ENCODE data around the gene CADPS. TPM values are rescaled to one million over a fixed set of nuclear protein-coding genes. Genes with fewer than 3 reads are reported as not detected.

Gene CADPS
- total RNA-seq, 2 donors from 2014 or later: 11.7 to 20.8 TPM

GRCh38 chr3:62387251-62387650, 488.0 kb downstream of the CADPS start:
- no peaks in the 10 kb centered on the region for H3K4me1 Mint-ChIP-seq
- Histone ChIP-seq H3K36me3 (ENCODE audit: control insufficient read depth, insufficient read depth, low read length) (no peaks in the 10 kb centered on the region), H3K4me1 (ENCODE audit: control insufficient read depth, insufficient read depth, low read length) (no peaks in the 10 kb centered on the region), H3K9ac (ENCODE audit: extremely low read depth, low read length, poor library complexity, severe bottlenecking) (no peak overlapping the region), H3K27me3 (ENCODE audit: control insufficient read depth, insufficient read depth, low read length, poor library complexity, severe bottlenecking) (peaks cover 63% of the 10 kb centered on the region), H3K27ac (ENCODE audit: low read depth, low read length) (no peak overlapping the region), H3K4me3 (ENCODE audit: low read length) (no peak overlapping the region), H3K9me3 (ENCODE audit: control insufficient read depth, low read length) (no peaks in the 10 kb centered on the region)
- TF ChIP-seq, protein P1, sequence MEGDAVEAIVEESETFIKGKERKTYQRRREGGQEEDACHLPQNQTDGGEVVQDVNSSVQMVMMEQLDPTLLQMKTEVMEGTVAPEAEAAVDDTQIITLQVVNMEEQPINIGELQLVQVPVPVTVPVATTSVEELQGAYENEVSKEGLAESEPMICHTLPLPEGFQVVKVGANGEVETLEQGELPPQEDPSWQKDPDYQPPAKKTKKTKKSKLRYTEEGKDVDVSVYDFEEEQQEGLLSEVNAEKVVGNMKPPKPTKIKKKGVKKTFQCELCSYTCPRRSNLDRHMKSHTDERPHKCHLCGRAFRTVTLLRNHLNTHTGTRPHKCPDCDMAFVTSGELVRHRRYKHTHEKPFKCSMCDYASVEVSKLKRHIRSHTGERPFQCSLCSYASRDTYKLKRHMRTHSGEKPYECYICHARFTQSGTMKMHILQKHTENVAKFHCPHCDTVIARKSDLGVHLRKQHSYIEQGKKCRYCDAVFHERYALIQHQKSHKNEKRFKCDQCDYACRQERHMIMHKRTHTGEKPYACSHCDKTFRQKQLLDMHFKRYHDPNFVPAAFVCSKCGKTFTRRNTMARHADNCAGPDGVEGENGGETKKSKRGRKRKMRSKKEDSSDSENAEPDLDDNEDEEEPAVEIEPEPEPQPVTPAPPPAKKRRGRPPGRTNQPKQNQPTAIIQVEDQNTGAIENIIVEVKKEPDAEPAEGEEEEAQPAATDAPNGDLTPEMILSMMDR (conservative IDR thresholded peaks at IDR 0.05): no peak
- WGBS, 2 experiments (ENCODE audit: insufficient coverage in 1 of 2, insufficient read length in 1 of 2): 89 to 90% methylated on average over 3 of the region's 3 CpGs
- H3K27me3 Mint-ChIP-seq (ENCODE audit: insufficient read depth): peaks cover 79% of the 10 kb centered on the region
- no peaks in the 10 kb centered on the region for H3K36me3 Mint-ChIP-seq (ENCODE audit: low read depth)
- H3K27ac Mint-ChIP-seq: no peak overlapping the region
- H3K9me3 Mint-ChIP-seq: no peaks in the 10 kb centered on the region
- no peak overlapping the region for H3K4me3 Mint-ChIP-seq
- no peak for DNase-seq

GRCh38 chr3:62379321-62379798, 495.9 kb downstream of the CADPS start:
- no peak overlapping the region for H3K9ac ChIP-seq (ENCODE audit: extremely low read depth, low read length, poor library complexity, severe bottlenecking)
- Mint-ChIP-seq H3K27me3 (ENCODE audit: insufficient read depth) (peaks cover 100% of the 10 kb centered on the region), H3K4me3 (peak overlapping the region; percentile 32), H3K9me3 (no peaks in the 10 kb centered on the region), H3K4me1 (peaks cover 20% of the 10 kb centered on the region), H3K36me3 (ENCODE audit: low read depth) (no peaks in the 10 kb centered on the region), H3K27ac (no peak overlapping the region)
- TF ChIP-seq, protein P1 (conservative IDR thresholded peaks at IDR 0.05): no peak
- H3K27me3 ChIP-seq (ENCODE audit: control insufficient read depth, insufficient read depth, low read length, poor library complexity, severe bottlenecking): peaks cover 93% of the 10 kb centered on the region
- H3K4me3 ChIP-seq (ENCODE audit: low read length): no peak overlapping the region
- DNase-seq: peak; percentile 78
- peaks cover 3% of the 10 kb centered on the region for H3K4me1 ChIP-seq (ENCODE audit: control insufficient read depth, insufficient read depth, low read length)
- 0 to 1% methylated on average over 18 to 21 of the region's 21 CpGs for WGBS, 2 experiments (ENCODE audit: insufficient coverage in 1 of 2, insufficient read length in 1 of 2)
- H3K27ac ChIP-seq (ENCODE audit: low read depth, low read length): no peak overlapping the region
- H3K36me3 ChIP-seq (ENCODE audit: control insufficient read depth, insufficient read depth, low read length): no peaks in the 10 kb centered on the region
- H3K9me3 ChIP-seq (ENCODE audit: control insufficient read depth, low read length): no peaks in the 10 kb centered on the region

DNA sequence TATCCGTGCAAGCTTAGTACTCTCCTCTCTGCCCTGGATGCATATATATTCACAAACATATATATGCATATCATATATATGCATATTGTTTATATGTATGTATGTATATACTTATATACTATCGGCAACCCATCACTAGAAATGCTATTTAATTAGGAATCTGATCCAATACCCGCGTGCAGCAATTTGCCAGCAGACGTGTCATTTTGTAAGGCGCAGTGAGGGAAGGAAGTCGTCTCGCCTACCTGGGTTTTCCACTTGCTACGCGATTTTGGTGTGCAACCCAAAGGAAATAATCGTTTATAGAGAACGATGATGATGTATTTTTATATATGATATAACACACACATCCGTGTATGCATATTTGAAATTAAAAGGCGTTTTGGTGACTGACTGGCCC, 496.3 kb downstream of the CADPS start:
- Mint-ChIP-seq H3K9me3 (no peaks in the 10 kb centered on the region), H3K27ac (no peak overlapping the region), H3K4me3 (peak overlapping the region; percentile 32), H3K4me1 (peaks cover 24% of the 10 kb centered on the region), H3K27me3 (ENCODE audit: insufficient read depth) (peaks cover 100% of the 10 kb centered on the region), H3K36me3 (ENCODE audit: low read depth) (no peaks in the 10 kb centered on the region)
- no peak overlapping the region for H3K4me3 ChIP-seq (ENCODE audit: low read length)
- H3K27me3 ChIP-seq (ENCODE audit: control insufficient read depth, insufficient read depth, low read length, poor library complexity, severe bottlenecking): peaks cover 94% of the 10 kb centered on the region
- no peak overlapping the region for H3K9ac ChIP-seq (ENCODE audit: extremely low read depth, low read length, poor library complexity, severe bottlenecking)
- DNase-seq: no peak
- no peaks in the 10 kb centered on the region for H3K9me3 ChIP-seq (ENCODE audit: control insufficient read depth, low read length)
- H3K36me3 ChIP-seq (ENCODE audit: control insufficient read depth, insufficient read depth, low read length): no peaks in the 10 kb centered on the region
- TF ChIP-seq, protein P1 (conservative IDR thresholded peaks at IDR 0.05): no peak
- no peak overlapping the region for H3K27ac ChIP-seq (ENCODE audit: low read depth, low read length)
- H3K4me1 ChIP-seq (ENCODE audit: control insufficient read depth, insufficient read depth, low read length): peaks cover 4% of the 10 kb centered on the region
- WGBS, 2 experiments (ENCODE audit: insufficient coverage in 1 of 2, insufficient read length in 1 of 2): 3 to 6% methylated on average over 3 to 11 of the region's 14 CpGs

All from endodermal cell (in vitro differentiated cells).